ENCODE results near the gene LRRC1. TPM values are rescaled to one million over a fixed set of nuclear protein-coding genes. Genes with fewer than 3 reads are reported as not detected.

The LRRC1 gene
- polyA plus RNA-seq, 1 experiment: 13.9 TPM

DNA sequence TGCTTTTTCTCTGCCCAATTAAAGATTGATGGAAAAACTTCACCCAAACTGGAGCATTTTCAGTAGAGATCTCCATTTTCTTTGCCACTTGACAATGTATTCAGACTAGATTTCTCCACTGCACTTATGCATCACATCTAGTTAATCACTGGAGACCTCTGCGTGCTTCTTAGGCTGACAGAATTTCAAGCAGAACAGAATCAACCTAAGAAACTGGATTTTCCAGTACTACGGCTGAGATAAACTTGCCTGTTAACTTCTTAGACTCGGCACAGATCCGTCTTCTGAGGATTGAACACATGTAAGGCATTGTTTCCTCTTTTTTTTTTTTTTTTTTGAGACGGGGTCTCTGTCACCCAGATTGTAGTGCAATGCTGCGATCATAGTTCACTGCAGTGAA, 139.2 kb downstream of the LRRC1 start:
- Histone ChIP-seq H3K9me3 (ENCODE audit: control insufficient read depth, insufficient read depth, low read length) (no peaks in the 10 kb centered on the region), H3K27ac (ENCODE audit: low read depth, low read length) (no peak overlapping the region), H3K4me3 (ENCODE audit: low read depth, low read length) (no peak overlapping the region), H3K27me3 (ENCODE audit: control insufficient read depth, insufficient read depth, low read length) (no peaks in the 10 kb centered on the region)
- TF ChIP-seq, protein P1, sequence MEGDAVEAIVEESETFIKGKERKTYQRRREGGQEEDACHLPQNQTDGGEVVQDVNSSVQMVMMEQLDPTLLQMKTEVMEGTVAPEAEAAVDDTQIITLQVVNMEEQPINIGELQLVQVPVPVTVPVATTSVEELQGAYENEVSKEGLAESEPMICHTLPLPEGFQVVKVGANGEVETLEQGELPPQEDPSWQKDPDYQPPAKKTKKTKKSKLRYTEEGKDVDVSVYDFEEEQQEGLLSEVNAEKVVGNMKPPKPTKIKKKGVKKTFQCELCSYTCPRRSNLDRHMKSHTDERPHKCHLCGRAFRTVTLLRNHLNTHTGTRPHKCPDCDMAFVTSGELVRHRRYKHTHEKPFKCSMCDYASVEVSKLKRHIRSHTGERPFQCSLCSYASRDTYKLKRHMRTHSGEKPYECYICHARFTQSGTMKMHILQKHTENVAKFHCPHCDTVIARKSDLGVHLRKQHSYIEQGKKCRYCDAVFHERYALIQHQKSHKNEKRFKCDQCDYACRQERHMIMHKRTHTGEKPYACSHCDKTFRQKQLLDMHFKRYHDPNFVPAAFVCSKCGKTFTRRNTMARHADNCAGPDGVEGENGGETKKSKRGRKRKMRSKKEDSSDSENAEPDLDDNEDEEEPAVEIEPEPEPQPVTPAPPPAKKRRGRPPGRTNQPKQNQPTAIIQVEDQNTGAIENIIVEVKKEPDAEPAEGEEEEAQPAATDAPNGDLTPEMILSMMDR (IDR thresholded peaks at IDR 0.05; ENCODE audit: low read depth, low read length): no peak
- POLR2A ChIA-PET: no interaction called here
- DNase-seq (ENCODE audit: low read depth, low spot score): no peak
- CTCF ChIA-PET: interaction anchor here (1.3 kb wide), 1 partner anchor 22 kb away, joined by 3 read pairs; no protein-coding TSS in a partner anchor

DNA sequence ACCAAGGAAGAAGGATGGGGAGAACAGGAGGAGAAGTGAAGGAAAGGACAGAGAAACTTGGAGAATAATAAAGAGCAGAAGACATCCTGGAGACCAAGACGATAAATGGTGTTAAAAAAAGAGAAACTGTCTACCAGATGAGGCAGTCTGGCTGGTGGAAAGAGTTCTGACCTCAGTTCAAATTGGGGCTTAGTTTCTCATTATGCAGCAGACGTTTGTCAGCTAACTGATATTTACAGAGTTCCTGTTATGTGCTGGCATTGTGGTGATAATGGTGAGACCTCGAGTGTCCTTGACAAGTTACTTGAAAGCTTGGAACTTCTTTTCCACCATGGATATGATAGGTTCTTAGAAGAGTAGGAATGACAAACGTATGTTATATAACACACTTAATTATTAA, 142.7 kb downstream of the LRRC1 start:
- Histone ChIP-seq H3K27ac (ENCODE audit: low read depth, low read length) (no peak overlapping the region), H3K4me3 (ENCODE audit: low read depth, low read length) (no peak overlapping the region), H3K27me3 (ENCODE audit: control insufficient read depth, insufficient read depth, low read length) (no peaks in the 10 kb centered on the region), H3K9me3 (ENCODE audit: control insufficient read depth, insufficient read depth, low read length) (no peaks in the 10 kb centered on the region)
- CTCF ChIA-PET: interaction anchor here (0.7 to 1.7 kb wide), 2 partner anchors 19 to 209 kb away, joined by 3 to 5 read pairs; no protein-coding TSS in a partner anchor
- POLR2A ChIA-PET: no interaction called here
- no peak for DNase-seq (ENCODE audit: low read depth, low spot score)
- TF ChIP-seq, protein P1 (IDR thresholded peaks at IDR 0.05; ENCODE audit: low read depth, low read length): no peak

DNA sequence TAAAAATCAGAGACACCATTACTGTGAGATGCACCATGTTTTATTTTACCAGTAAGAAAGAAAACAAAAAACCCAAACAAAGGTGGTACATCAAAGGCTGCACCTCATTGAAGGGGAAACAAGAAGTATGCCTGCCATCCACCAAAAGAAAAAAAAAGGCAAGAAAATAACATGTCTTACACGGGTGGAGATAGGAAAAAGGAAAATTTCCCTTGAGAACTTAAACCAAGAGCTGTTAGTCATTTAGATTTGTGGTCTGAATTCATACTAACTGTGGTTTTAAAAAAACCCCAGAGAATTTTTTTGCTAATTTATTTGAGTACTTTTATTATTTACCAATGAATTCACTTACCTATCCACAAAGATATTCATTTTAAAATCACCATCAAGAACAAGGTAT, 144.0 kb downstream of the LRRC1 start:
- TF ChIP-seq, protein P1 (IDR thresholded peaks at IDR 0.05; ENCODE audit: low read depth, low read length): no peak
- ChIA-PET POLR2A (no interaction called here), CTCF (interaction anchor here (1.4 to 2.7 kb wide), 2 partner anchors 17 to 220 kb away, joined by 3 to 16 read pairs; no protein-coding TSS in a partner anchor)
- no peak for DNase-seq (ENCODE audit: low read depth, low spot score)
- Histone ChIP-seq H3K4me3 (ENCODE audit: low read depth, low read length) (no peak overlapping the region), H3K27me3 (ENCODE audit: control insufficient read depth, insufficient read depth, low read length) (no peaks in the 10 kb centered on the region), H3K27ac (ENCODE audit: low read depth, low read length) (no peak overlapping the region), H3K9me3 (ENCODE audit: control insufficient read depth, insufficient read depth, low read length) (no peaks in the 10 kb centered on the region)

DNA sequence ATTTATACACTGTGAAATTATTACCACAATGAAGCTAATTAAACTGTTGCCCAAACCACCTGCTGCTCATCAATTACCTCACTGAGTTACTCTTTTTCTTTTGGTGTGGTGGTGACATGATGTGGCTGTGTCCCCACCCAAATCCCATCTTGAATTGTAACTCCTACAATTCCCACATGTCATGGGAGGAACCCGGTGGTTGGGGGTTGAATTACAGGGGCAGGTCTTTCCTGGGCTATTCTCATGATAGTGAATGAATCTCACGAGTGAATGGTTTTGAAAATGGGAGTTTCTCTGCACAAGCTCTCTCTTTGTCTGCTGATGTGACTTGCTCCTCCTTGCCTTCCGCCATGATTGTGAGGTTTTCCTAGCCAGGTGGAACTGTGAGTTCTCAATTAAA, 145.0 kb downstream of the LRRC1 start:
- no peak for DNase-seq (ENCODE audit: low read depth, low spot score)
- no peak overlapping the region for H3K4me3 ChIP-seq (ENCODE audit: low read depth, low read length)
- TF ChIP-seq, protein P1 (IDR thresholded peaks at IDR 0.05; ENCODE audit: low read depth, low read length): no peak
- no peaks in the 10 kb centered on the region for H3K9me3 ChIP-seq (ENCODE audit: control insufficient read depth, insufficient read depth, low read length)
- ChIA-PET CTCF (interaction anchor here (2.7 kb wide), 1 partner anchor 16 kb away, joined by 16 read pairs; no protein-coding TSS in a partner anchor), POLR2A (no interaction called here)
- H3K27me3 ChIP-seq (ENCODE audit: control insufficient read depth, insufficient read depth, low read length): no peaks in the 10 kb centered on the region
- no peak overlapping the region for H3K27ac ChIP-seq (ENCODE audit: low read depth, low read length)

GRCh38 chr6:53943395-53943794, 148.6 kb downstream of the LRRC1 start:
- no peak for DNase-seq (ENCODE audit: low read depth, low spot score)
- Histone ChIP-seq H3K27me3 (ENCODE audit: control insufficient read depth, insufficient read depth, low read length) (no peaks in the 10 kb centered on the region), H3K9me3 (ENCODE audit: control insufficient read depth, insufficient read depth, low read length) (peaks cover 6% of the 10 kb centered on the region), H3K4me3 (ENCODE audit: low read depth, low read length) (no peak overlapping the region), H3K27ac (ENCODE audit: low read depth, low read length) (no peak overlapping the region)
- TF ChIP-seq, protein P1 (IDR thresholded peaks at IDR 0.05; ENCODE audit: low read depth, low read length): no peak
- ChIA-PET CTCF (interaction anchor here (0.6 to 2.6 kb wide), 4 partner anchors 10 to 217 kb away, joined by 3 to 12 read pairs (median 4); no protein-coding TSS in a partner anchor), POLR2A (no interaction called here)
